Globus pallidus (tissue), 1 donor: ENCODE results near the gene VEPH1.
"Not testable (repeated sequence)": the region's sequence is repeated elsewhere in the genome, so short reads cannot be mapped to it uniquely, and the experiment has no call there.

ENCODE experiments used
- DNase-seq: peaks from one replicate; pipeline ENCODE4 v3.0.0-alpha.2; 2015; ENCODE audit warnings: low spot score

Gene VEPH1

GRCh38 chr3:157387708-157388435, 115.3 kb downstream of the VEPH1 start:
- no peak for DNase-seq

GRCh38 chr3:157384491-157384890, 118.7 kb downstream of the VEPH1 start:
- no peak for DNase-seq

GRCh38 chr3:157384031-157384430, 119.2 kb downstream of the VEPH1 start:
- DNase-seq, result no peak

- no peak for DNase-seq
Measured at GRCh38 chr3:157381606-157382005, 121.6 kb downstream of the VEPH1 start.

GRCh38 chr3:157379525-157380140, 123.6 kb downstream of the VEPH1 start:
- no peak for DNase-seq

- no peak for DNase-seq
Measured at GRCh38 chr3:157376603-157377300, 126.5 kb downstream of the VEPH1 start.

GRCh38 chr3:157375342-157375986, 127.8 kb downstream of the VEPH1 start:
- no peak for DNase-seq

GRCh38 chr3:157374933-157375332, 128.3 kb downstream of the VEPH1 start:
- DNase-seq, result no peak

GRCh38 chr3:157373783-157374182, 129.4 kb downstream of the VEPH1 start:
- DNase-seq, result no peak

- no peak for DNase-seq
Measured at GRCh38 chr3:157370867-157371266, 132.3 kb downstream of the VEPH1 start.

- no peak for DNase-seq
Measured at GRCh38 chr3:157369727-157370421, 133.3 kb downstream of the VEPH1 start.

- DNase-seq, result no peak
Measured at GRCh38 chr3:157368171-157368570, 135.0 kb downstream of the VEPH1 start.

GRCh38 chr3:157363393-157363792, 139.8 kb downstream of the VEPH1 start:
- DNase-seq, result no peak

- no peak for DNase-seq
Measured at GRCh38 chr3:157362348-157362747, 140.9 kb downstream of the VEPH1 start.

- no peak for DNase-seq
Measured at GRCh38 chr3:157360044-157360443, 143.2 kb downstream of the VEPH1 start.

- DNase-seq, result no peak
Measured at GRCh38 chr3:157356541-157356940, 146.7 kb downstream of the VEPH1 start.

- DNase-seq, result no peak
Measured at GRCh38 chr3:157355276-157355675, 147.9 kb downstream of the VEPH1 start.

- DNase-seq, result peak; percentile 9
Measured at GRCh38 chr3:157354722-157355121, 148.5 kb downstream of the VEPH1 start.

GRCh38 chr3:157354254-157354653, 149.0 kb downstream of the VEPH1 start:
- DNase-seq, result no peak

GRCh38 chr3:157353652-157354051, 149.6 kb downstream of the VEPH1 start:
- no peak for DNase-seq

GRCh38 chr3:157351981-157352380, 151.2 kb downstream of the VEPH1 start:
- DNase-seq, result no peak

GRCh38 chr3:157350651-157351050, 152.6 kb downstream of the VEPH1 start:
- not testable (repeated sequence) for DNase-seq
